HepG2 (cell line): ENCODE data around the gene TRIM28. TPM values are rescaled to one million over a fixed set of nuclear protein-coding genes. Genes with fewer than 3 reads are reported as not detected.

ENCODE experiments used
- ARHGAP35 ChIP-seq: sonication (generic); formaldehyde crosslinking; IDR thresholded peaks from 2 replicates; pipeline ENCODE4 v1.9.0; 2022; ENCODE audit warnings: mild to moderate bottlenecking, inconsistent platforms, moderate library complexity, missing genetic modification reagents, borderline replicate concordance
- CREB1 ChIP-seq, 2 experiments: fragments of 450-650 bp in 1 of 2; IDR thresholded peaks; 2 replicates each; pipeline ENCODE4 v1.6.1; 2016 to 2017; ENCODE audit warnings: control low read depth in 1 of 2, mild to moderate bottlenecking in 1 of 2, missing compliant biosample characterization in 1 of 2, missing genetic modification characterization in 1 of 2
- CREB3 ChIP-seq: sonication (generic); formaldehyde crosslinking; IDR thresholded peaks from 2 replicates; pipeline ENCODE4 v1.5.0; 2020; ENCODE audit warnings: missing genetic modification reagents
- ELF1 ChIP-seq: sonication (generic); formaldehyde crosslinking; IDR thresholded peaks from 2 replicates; pipeline ENCODE4 v1.4.0; 2020; ENCODE audit warnings: missing genetic modification reagents
- KDM5B ChIP-seq: sonication (generic); formaldehyde crosslinking; IDR thresholded peaks from 2 replicates; pipeline ENCODE4 v1.4.0; 2020; ENCODE audit warnings: missing genetic modification reagents, mild to moderate bottlenecking, borderline replicate concordance
- MED8 ChIP-seq: sonication (generic); formaldehyde crosslinking; IDR thresholded peaks from 2 replicates; pipeline ENCODE4 v1.8.1; 2023; ENCODE audit warnings: mild to moderate bottlenecking, missing genetic modification reagents; ENCODE audit not compliant: insufficient replicate concordance
- MLX ChIP-seq: IDR thresholded peaks from 2 replicates; pipeline ENCODE4 v1.6.1; 2016
- MYNN ChIP-seq: sonication (generic); formaldehyde crosslinking; IDR thresholded peaks from 2 replicates; pipeline ENCODE4 v1.4.0; 2020; ENCODE audit warnings: mild to moderate bottlenecking, low read depth, missing genetic modification reagents
- PAWR ChIP-seq: sonication (generic); formaldehyde crosslinking; IDR thresholded peaks from 2 replicates; pipeline ENCODE4 v1.4.0; 2020; ENCODE audit warnings: missing genetic modification reagents, mild to moderate bottlenecking, borderline replicate concordance
- POGZ ChIP-seq: sonication (generic); formaldehyde crosslinking; IDR thresholded peaks from 2 replicates; pipeline ENCODE4 v1.4.0; 2020; ENCODE audit warnings: mild to moderate bottlenecking, missing genetic modification reagents
- RAD21 ChIP-seq: fragments of 450-650 bp; formaldehyde crosslinking; IDR thresholded peaks from 2 replicates; pipeline ENCODE4 v1.5.0; 2020; ENCODE audit warnings: mild to moderate bottlenecking
- RCOR2 ChIP-seq: IDR thresholded peaks from 2 replicates; pipeline ENCODE4 v1.6.1; 2016; ENCODE audit warnings: missing biosample characterization, missing genetic modification reagents
- SNRNP70 ChIP-seq: fragments of 200-400 bp; formaldehyde crosslinking; IDR thresholded peaks from 2 replicates; pipeline ENCODE4 v1.6.1; 2017; ENCODE audit warnings: mild to moderate bottlenecking, low read depth, low read length, moderate library complexity
- SOX5 ChIP-seq: IDR thresholded peaks from 2 replicates; pipeline ENCODE4 v1.6.1; 2016; ENCODE audit warnings: borderline replicate concordance
- SP5 ChIP-seq: IDR thresholded peaks from 2 replicates; pipeline ENCODE4 v1.6.1; 2016; ENCODE audit warnings: low read depth, borderline replicate concordance
- ZBTB42 ChIP-seq: sonication (generic); formaldehyde crosslinking; IDR thresholded peaks from 2 replicates; pipeline ENCODE4 v1.5.0; 2020; ENCODE audit warnings: mild to moderate bottlenecking, missing genetic modification reagents
- ZFP41 ChIP-seq: sonication (generic); formaldehyde crosslinking; IDR thresholded peaks from 2 replicates; pipeline ENCODE4 v1.4.0; 2020; ENCODE audit warnings: mild to moderate bottlenecking, missing genetic modification reagents, borderline replicate concordance
- ZMYM2 ChIP-seq: sonication (generic); formaldehyde crosslinking; IDR thresholded peaks from 2 replicates; pipeline ENCODE4 v1.8.0; 2022; ENCODE audit warnings: mild to moderate bottlenecking, missing genetic modification reagents
- ZNF224 ChIP-seq: sonication (generic); formaldehyde crosslinking; IDR thresholded peaks from 2 replicates; pipeline ENCODE4 v1.5.0; 2020; ENCODE audit warnings: mild to moderate bottlenecking, missing genetic modification reagents
- ZNF30 ChIP-seq: sonication (generic); formaldehyde crosslinking; IDR thresholded peaks from 2 replicates; pipeline ENCODE4 v1.5.0; 2020; ENCODE audit warnings: mild to moderate bottlenecking, missing genetic modification reagents
- ZNF510 ChIP-seq: sonication (generic); formaldehyde crosslinking; IDR thresholded peaks from 2 replicates; pipeline ENCODE4 v1.4.0; 2020; ENCODE audit warnings: low read depth, mild to moderate bottlenecking, missing genetic modification reagents
- ZNF512B ChIP-seq: sonication (generic); formaldehyde crosslinking; IDR thresholded peaks from 2 replicates; pipeline ENCODE4 v1.5.1; 2020; ENCODE audit warnings: missing genetic modification reagents, mild to moderate bottlenecking, borderline replicate concordance
- ZNF674 ChIP-seq: sonication (generic); formaldehyde crosslinking; IDR thresholded peaks from 2 replicates; pipeline ENCODE4 v1.5.0; 2020; ENCODE audit warnings: low read depth, mild to moderate bottlenecking, missing genetic modification reagents
- ZNF737 ChIP-seq: sonication (generic); formaldehyde crosslinking; IDR thresholded peaks from 2 replicates; pipeline ENCODE4 v1.5.0; 2020; ENCODE audit warnings: missing genetic modification reagents, mild to moderate bottlenecking, borderline replicate concordance
- ZNF891 ChIP-seq: sonication (generic); formaldehyde crosslinking; IDR thresholded peaks from 2 replicates; pipeline ENCODE4 v1.5.0; 2020; ENCODE audit warnings: mild to moderate bottlenecking, missing genetic modification reagents
- polyA plus RNA-seq, 8 experiments: library from polyadenylated mRNA; depleted of rRNA in 3 of 8; stranded (reverse) in 7 of 8; unstranded in 1 of 8; fragments of >200 nt; fragmentation: Illumina TruSeq in 4 of 8; extraction: Trizol in 4 of 8; gene quantifications; 2 replicates each; pipeline versions ENCODE4 v1.2.1 to v1.2.3, GENCODE V29; 2011 to 2016; ENCODE audit warnings: low read depth in 4 of 8, missing spikeins in 1 of 8, mixed read lengths in 1 of 8; ENCODE audit not compliant: insufficient read depth in 1 of 8
- total RNA-seq, 5 experiments: library from RNA; depleted of rRNA; stranded (reverse); fragments of >200 nt; fragmentation: Illumina TruSeq; extraction: Trizol; gene quantifications; 2 replicates each; pipeline ENCODE4 v1.2.3, GENCODE V29; 2016; ENCODE audit warnings: low read depth in 1 of 5

TRIM28 gene
- total and polyA plus RNA-seq, 2 of the 13 experiments (the other 11 are each of a cell fraction or from before 2014, with no cell fraction given), result 361 to 439 TPM

GRCh38 chr19:58559275-58560006, 15.6 kb downstream of the TRIM28 start (continued):
- no peak for TF ChIP-seq MED8 (CRISPR knock-in tag)
- TF ChIP-seq SOX5 (CRISPR knock-in tag), result peak; percentile 4
- no peak for TF ChIP-seq SNRNP70
- TF ChIP-seq RCOR2, result no peak
- TF ChIP-seq ARHGAP35 (CRISPR knock-in tag), result no peak; the same call in none of the 2 replicates
- peak; percentile 78 for TF ChIP-seq ELF1
- 0 out of 2 replicates have a peak, but pooled peaks have one; percentile 18 for TF ChIP-seq ZMYM2 (CRISPR knock-in tag)
- TF ChIP-seq ZNF737, result peak; percentile 77; the same call in 1 of the 2 replicates
- TF ChIP-seq MLX (CRISPR knock-in tag), result no peak
- 0 out of 2 replicates have a peak, but pooled peaks have one; percentile 41 for TF ChIP-seq ZBTB42 (CRISPR knock-in tag)
- TF ChIP-seq PAWR (CRISPR knock-in tag), result 0 out of 2 replicates have a peak, but pooled peaks have one; percentile 27
- TF ChIP-seq ZNF30, result 0 out of 2 replicates have a peak, but pooled peaks have one; percentile 17
- TF ChIP-seq ZNF510, result peak; percentile 58; the same call in 1 of the 2 replicates
- TF ChIP-seq POGZ, result 0 out of 2 replicates have a peak, but pooled peaks have one; percentile 20
- no peak for TF ChIP-seq CREB3 (CRISPR knock-in tag)
- TF ChIP-seq MYNN (CRISPR knock-in tag), result 0 out of 2 replicates have a peak, but pooled peaks have one; percentile 60
- TF ChIP-seq ZFP41 (CRISPR knock-in tag), result no peak; the same call in 1 of the 2 replicates
- TF ChIP-seq ZNF224 (CRISPR knock-in tag), result peak; percentile 70; the same call in 1 of the 2 replicates
- TF ChIP-seq KDM5B (CRISPR knock-in tag), result no peak; the same call in 1 of the 2 replicates
- TF ChIP-seq ZNF674 (CRISPR knock-in tag), result no peak
- TF ChIP-seq CREB1 (IDR thresholded peaks at IDR 0.05), result peak; percentile 22; the same call in 1 of the 2 replicates
- peak; percentile 72 for TF ChIP-seq CREB1 (CRISPR knock-in tag; IDR thresholded peaks at IDR 0.05)
- TF ChIP-seq ZNF512B (CRISPR knock-in tag), result no peak
- TF ChIP-seq SP5 (CRISPR knock-in tag), result 0 out of 2 replicates have a peak, but pooled peaks have one; percentile 37
- TF ChIP-seq ZNF891 (CRISPR knock-in tag), result peak; percentile 75
- peak; percentile 31; the same call in 1 of the 2 replicates for TF ChIP-seq RAD21 (CRISPR knock-in tag)
